ENCODE measurements around the gene MTCH1.

Gene MTCH1

GRCh38 chr6:36963451-36964290 lies 22.3 kb downstream of the MTCH1 start:
- Histone ChIP-seq H3K9me3 (ENCODE audit: severe bottlenecking) (no peaks in the 10 kb centered on the region), H3K27me3 (ENCODE audit: insufficient read depth, poor library complexity, severe bottlenecking) (no peaks in the 10 kb centered on the region), H3K27ac (ENCODE audit: poor library complexity, severe bottlenecking) (no peak overlapping the region), H3K36me3 (ENCODE audit: low read depth) (peaks cover 14% of the 10 kb centered on the region), H3K4me3 (ENCODE audit: severe bottlenecking) (no peak overlapping the region), H3K4me1 (ENCODE audit: insufficient read depth, poor library complexity, severe bottlenecking) (peaks cover 15% of the 10 kb centered on the region)
- ATAC-seq (ENCODE audit: low read depth) (peak; percentile 43; the same call in 2 of the 3 replicates), DNase-seq (ENCODE audit: low spot score) (no peak)
- no peak for TF ChIP-seq CTCF (IDR thresholded peaks at IDR 0.05; ENCODE audit: poor library complexity, severe bottlenecking)

GRCh38 chr6:36962874-36963273 lies 23.1 kb downstream of the MTCH1 start:
- Histone ChIP-seq H3K9me3 (ENCODE audit: severe bottlenecking) (no peaks in the 10 kb centered on the region), H3K4me3 (ENCODE audit: severe bottlenecking) (no peak overlapping the region), H3K27ac (ENCODE audit: poor library complexity, severe bottlenecking) (no peak overlapping the region), H3K4me1 (ENCODE audit: insufficient read depth, poor library complexity, severe bottlenecking) (peaks cover 11% of the 10 kb centered on the region), H3K27me3 (ENCODE audit: insufficient read depth, poor library complexity, severe bottlenecking) (no peaks in the 10 kb centered on the region), H3K36me3 (ENCODE audit: low read depth) (peaks cover 6% of the 10 kb centered on the region)
- DNase-seq (ENCODE audit: low spot score) (no peak), ATAC-seq (ENCODE audit: low read depth) (no peak)
- TF ChIP-seq CTCF (IDR thresholded peaks at IDR 0.05; ENCODE audit: poor library complexity, severe bottlenecking), result no peak

GRCh38 chr6:36961441-36962435 lies 24.3 kb downstream of the MTCH1 start:
- ATAC-seq (ENCODE audit: low read depth) (no peak), DNase-seq (ENCODE audit: low spot score) (no peak)
- no peak for TF ChIP-seq CTCF (IDR thresholded peaks at IDR 0.05; ENCODE audit: poor library complexity, severe bottlenecking)
- Histone ChIP-seq H3K27me3 (ENCODE audit: insufficient read depth, poor library complexity, severe bottlenecking) (no peaks in the 10 kb centered on the region), H3K27ac (ENCODE audit: poor library complexity, severe bottlenecking) (no peak overlapping the region), H3K9me3 (ENCODE audit: severe bottlenecking) (no peaks in the 10 kb centered on the region), H3K4me1 (ENCODE audit: insufficient read depth, poor library complexity, severe bottlenecking) (peaks cover 11% of the 10 kb centered on the region), H3K36me3 (ENCODE audit: low read depth) (no peaks in the 10 kb centered on the region), H3K4me3 (ENCODE audit: severe bottlenecking) (no peak overlapping the region)

GRCh38 chr6:36959555-36960250 lies 26.3 kb downstream of the MTCH1 start:
- Histone ChIP-seq H3K4me1 (ENCODE audit: insufficient read depth, poor library complexity, severe bottlenecking) (peaks cover 11% of the 10 kb centered on the region), H3K27ac (ENCODE audit: poor library complexity, severe bottlenecking) (peak overlapping the region; percentile 17), H3K27me3 (ENCODE audit: insufficient read depth, poor library complexity, severe bottlenecking) (no peaks in the 10 kb centered on the region), H3K4me3 (ENCODE audit: severe bottlenecking) (no peak overlapping the region), H3K9me3 (ENCODE audit: severe bottlenecking) (no peaks in the 10 kb centered on the region), H3K36me3 (ENCODE audit: low read depth) (no peaks in the 10 kb centered on the region)
- no peak for DNase-seq (ENCODE audit: low spot score)
- TF ChIP-seq CTCF (IDR thresholded peaks at IDR 0.05; ENCODE audit: poor library complexity, severe bottlenecking), result no peak
- ATAC-seq (ENCODE audit: low read depth), result no peak

Measured in RWPE2 (cell line).